ENCODE results near the gene ZRANB3.

ZRANB3 gene

DNA sequence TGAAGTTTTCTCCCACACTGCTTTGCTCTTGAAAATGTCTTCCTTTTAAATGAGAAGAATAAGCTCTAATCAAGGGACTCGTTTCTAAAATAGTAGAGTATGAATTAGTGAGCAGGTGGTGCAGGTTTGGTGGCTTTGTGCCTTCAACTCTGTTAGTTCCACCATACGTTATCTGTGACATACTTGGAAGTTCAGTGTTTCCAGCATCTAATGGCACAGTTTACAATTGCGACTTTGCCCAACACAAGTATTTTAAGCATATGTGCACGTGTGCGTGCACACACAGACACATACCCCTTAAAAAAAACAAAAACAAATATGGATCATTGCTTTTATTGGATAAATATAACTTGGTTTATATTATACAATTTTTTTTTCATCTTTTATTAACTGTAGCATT is 367.1 kb downstream of the ZRANB3 start:
- TF ChIP-seq, protein P1, sequence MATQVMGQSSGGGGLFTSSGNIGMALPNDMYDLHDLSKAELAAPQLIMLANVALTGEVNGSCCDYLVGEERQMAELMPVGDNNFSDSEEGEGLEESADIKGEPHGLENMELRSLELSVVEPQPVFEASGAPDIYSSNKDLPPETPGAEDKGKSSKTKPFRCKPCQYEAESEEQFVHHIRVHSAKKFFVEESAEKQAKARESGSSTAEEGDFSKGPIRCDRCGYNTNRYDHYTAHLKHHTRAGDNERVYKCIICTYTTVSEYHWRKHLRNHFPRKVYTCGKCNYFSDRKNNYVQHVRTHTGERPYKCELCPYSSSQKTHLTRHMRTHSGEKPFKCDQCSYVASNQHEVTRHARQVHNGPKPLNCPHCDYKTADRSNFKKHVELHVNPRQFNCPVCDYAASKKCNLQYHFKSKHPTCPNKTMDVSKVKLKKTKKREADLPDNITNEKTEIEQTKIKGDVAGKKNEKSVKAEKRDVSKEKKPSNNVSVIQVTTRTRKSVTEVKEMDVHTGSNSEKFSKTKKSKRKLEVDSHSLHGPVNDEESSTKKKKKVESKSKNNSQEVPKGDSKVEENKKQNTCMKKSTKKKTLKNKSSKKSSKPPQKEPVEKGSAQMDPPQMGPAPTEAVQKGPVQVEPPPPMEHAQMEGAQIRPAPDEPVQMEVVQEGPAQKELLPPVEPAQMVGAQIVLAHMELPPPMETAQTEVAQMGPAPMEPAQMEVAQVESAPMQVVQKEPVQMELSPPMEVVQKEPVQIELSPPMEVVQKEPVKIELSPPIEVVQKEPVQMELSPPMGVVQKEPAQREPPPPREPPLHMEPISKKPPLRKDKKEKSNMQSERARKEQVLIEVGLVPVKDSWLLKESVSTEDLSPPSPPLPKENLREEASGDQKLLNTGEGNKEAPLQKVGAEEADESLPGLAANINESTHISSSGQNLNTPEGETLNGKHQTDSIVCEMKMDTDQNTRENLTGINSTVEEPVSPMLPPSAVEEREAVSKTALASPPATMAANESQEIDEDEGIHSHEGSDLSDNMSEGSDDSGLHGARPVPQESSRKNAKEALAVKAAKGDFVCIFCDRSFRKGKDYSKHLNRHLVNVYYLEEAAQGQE (IDR thresholded peaks at IDR 0.05; ENCODE audit: insufficient read depth in 1 of 2, low read depth in 2 of 2, low read length in 2 of 2): no peak
- no peak for TF ChIP-seq FOXP2 (optimal IDR thresholded peaks at IDR 0.05; ENCODE audit: borderline replicate concordance, extremely low read depth, extremely low read length, insufficient read depth)
- TF ChIP-seq POLR2AphosphoS5 (IDR thresholded peaks at IDR 0.05; ENCODE audit: low read depth, low read length): no peak
- TF ChIP-seq SIN3A (IDR thresholded peaks at IDR 0.05; ENCODE audit: borderline replicate concordance, insufficient read depth, low read length): no peak
- no peak for TF ChIP-seq TAF1 (IDR thresholded peaks at IDR 0.05; ENCODE audit: borderline replicate concordance, insufficient read depth, low read length)

- no peak for TF ChIP-seq SIN3A (IDR thresholded peaks at IDR 0.05; ENCODE audit: borderline replicate concordance, insufficient read depth, low read length)
- no peak for TF ChIP-seq FOXP2 (optimal IDR thresholded peaks at IDR 0.05; ENCODE audit: borderline replicate concordance, extremely low read depth, extremely low read length, insufficient read depth)
- TF ChIP-seq, protein P1 (IDR thresholded peaks at IDR 0.05; ENCODE audit: insufficient read depth in 1 of 2, low read depth in 2 of 2, low read length in 2 of 2): no peak
- TF ChIP-seq POLR2AphosphoS5 (IDR thresholded peaks at IDR 0.05; ENCODE audit: low read depth, low read length): no peak
- TF ChIP-seq TAF1 (IDR thresholded peaks at IDR 0.05; ENCODE audit: borderline replicate concordance, insufficient read depth, low read length): no peak
These were observed 367.7 kb downstream of the ZRANB3 start for GRCh38 chr2:135163306-135163705.

DNA sequence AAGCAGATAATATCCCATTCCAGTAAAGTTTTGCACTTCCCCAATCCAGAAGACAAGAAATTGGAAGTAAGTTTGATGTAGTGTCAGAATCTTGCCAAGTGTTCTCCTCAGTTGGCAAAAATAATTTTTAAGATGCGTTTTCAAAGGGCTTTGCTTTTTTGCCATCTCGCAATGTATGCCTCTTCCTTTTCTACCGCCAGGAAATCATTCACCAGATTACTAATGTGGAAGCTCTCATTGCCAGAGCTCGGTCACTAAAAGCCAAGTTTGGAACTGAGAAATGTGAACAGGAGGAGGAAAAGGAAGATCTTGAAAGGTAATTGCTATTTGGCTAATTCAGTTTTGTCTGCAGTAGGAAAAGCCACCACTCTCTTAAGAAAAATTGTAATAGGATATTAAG is 368.2 kb downstream of the ZRANB3 start:
- TF ChIP-seq FOXP2 (optimal IDR thresholded peaks at IDR 0.05; ENCODE audit: borderline replicate concordance, extremely low read depth, extremely low read length, insufficient read depth) (no peak), SIN3A (IDR thresholded peaks at IDR 0.05; ENCODE audit: borderline replicate concordance, insufficient read depth, low read length) (no peak), TAF1 (IDR thresholded peaks at IDR 0.05; ENCODE audit: borderline replicate concordance, insufficient read depth, low read length) (no peak), POLR2AphosphoS5 (IDR thresholded peaks at IDR 0.05; ENCODE audit: low read depth, low read length) (no peak)
- TF ChIP-seq, protein P1 (IDR thresholded peaks at IDR 0.05; ENCODE audit: insufficient read depth in 1 of 2, low read depth in 2 of 2, low read length in 2 of 2): no peak

GRCh38 chr2:135162377-135162776 is 368.6 kb downstream of the ZRANB3 start:
- TF ChIP-seq TAF1 (IDR thresholded peaks at IDR 0.05; ENCODE audit: borderline replicate concordance, insufficient read depth, low read length): no peak
- TF ChIP-seq POLR2AphosphoS5 (IDR thresholded peaks at IDR 0.05; ENCODE audit: low read depth, low read length): no peak
- TF ChIP-seq, protein P1 (IDR thresholded peaks at IDR 0.05; ENCODE audit: insufficient read depth in 1 of 2, low read depth in 2 of 2, low read length in 2 of 2): no peak
- TF ChIP-seq FOXP2 (optimal IDR thresholded peaks at IDR 0.05; ENCODE audit: borderline replicate concordance, extremely low read depth, extremely low read length, insufficient read depth): no peak
- no peak for TF ChIP-seq SIN3A (IDR thresholded peaks at IDR 0.05; ENCODE audit: borderline replicate concordance, insufficient read depth, low read length)

GRCh38 chr2:135159191-135159590 is 371.8 kb downstream of the ZRANB3 start:
- no peak for TF ChIP-seq FOXP2 (optimal IDR thresholded peaks at IDR 0.05; ENCODE audit: borderline replicate concordance, extremely low read depth, extremely low read length, insufficient read depth)
- no peak for TF ChIP-seq POLR2AphosphoS5 (IDR thresholded peaks at IDR 0.05; ENCODE audit: low read depth, low read length)
- TF ChIP-seq TAF1 (IDR thresholded peaks at IDR 0.05; ENCODE audit: borderline replicate concordance, insufficient read depth, low read length): no peak
- TF ChIP-seq, protein P1 (IDR thresholded peaks at IDR 0.05; ENCODE audit: insufficient read depth in 1 of 2, low read depth in 2 of 2, low read length in 2 of 2): no peak
- TF ChIP-seq SIN3A (IDR thresholded peaks at IDR 0.05; ENCODE audit: borderline replicate concordance, insufficient read depth, low read length): no peak

All from PFSK-1 (cell line).